ENCODE measurements around the gene TEAD3. TPM values are rescaled to one million over a fixed set of nuclear protein-coding genes. Genes with fewer than 3 reads are reported as not detected.
A peak's percentile ranks its signal among the peaks of the same experiment; 100 is the strongest.
"Not testable (repeated sequence)": the region's sequence is repeated elsewhere in the genome, so short reads cannot be mapped to it uniquely, and the experiment has no call there.

TEAD3 gene
- total and polyA plus RNA-seq, 2 experiments from 2014 or later: 15.0 to 26.5 TPM

- TF ChIP-seq CREB1 (CRISPR knock-in tag; IDR thresholded peaks at IDR 0.05; ENCODE audit: low read depth) (no peak), NANOG (IDR thresholded peaks at IDR 0.05; ENCODE audit: borderline replicate concordance) (no peak), POLR2AphosphoS5 (IDR thresholded peaks at IDR 0.05; ENCODE audit: low read depth) (no peak), EZH2 (IDR thresholded peaks at IDR 0.05; ENCODE audit: low read depth, unreplicated experiment) (no peak), REST (IDR thresholded peaks at IDR 0.05; ENCODE audit: unreplicated experiment) (no peak), ZNF114 (CRISPR knock-in tag; IDR thresholded peaks at IDR 0.05) (no peak), CTCF (conservative IDR thresholded peaks at IDR 0.05; ENCODE audit: low read depth in 2 of 2) (no peak), ETS1 (IDR thresholded peaks at IDR 0.05) (no peak), EZH2phosphoT487 (IDR thresholded peaks at IDR 0.05; ENCODE audit: unreplicated experiment) (no peak), ZNF331 (CRISPR knock-in tag; IDR thresholded peaks at IDR 0.05; ENCODE audit: low read depth) (no peak)
Measured at GRCh38 chr6:35539223-35539622, 42.3 kb upstream of the TEAD3 start (continued).

- H3K36me3 ChIP-seq (ENCODE audit: insufficient read depth); H3K27ac Mint-ChIP-seq: not testable (repeated sequence)
- ATAC-seq: peak; percentile 28; the same call in 2 of the 3 replicates
Measured at GRCh38 chr6:35535847-35536246, 39.0 kb upstream of the TEAD3 start.

More at GRCh38 chr6:35535847-35536246, 39.0 kb upstream of the TEAD3 start:
- DNase-seq (ENCODE audit: low spot score); H3K9me2 ChIP-seq (ENCODE audit: insufficient read depth); H4K20me1 ChIP-seq (replicated peaks; ENCODE audit: insufficient read depth); H3F3A ChIP-seq (replicated peaks; ENCODE audit: low read depth); H3K27ac ChIP-seq (ENCODE audit: low read depth); H3K4me2 ChIP-seq; H3K9me3 Mint-ChIP-seq; H2AFZ ChIP-seq; H3K4me3 Mint-ChIP-seq; H3K27me3 Mint-ChIP-seq (ENCODE audit: insufficient read depth, low read depth, poor library complexity); H3K4me3 ChIP-seq; H3K79me2 ChIP-seq (replicated peaks; ENCODE audit: insufficient read depth); H3K36me3 Mint-ChIP-seq (ENCODE audit: low read depth); H3K4me1 ChIP-seq (ENCODE audit: insufficient read depth); H3K27me3 ChIP-seq (ENCODE audit: insufficient read depth): not testable (repeated sequence)
- peaks cover 15% of the 10 kb centered on the region for H3K4me1 Mint-ChIP-seq

Measured in GM23338 (cell line).